HL-60 (cell line): Measurements from ENCODE around the gene RPUSD1.

Experiments used
- CTCF ChIP-seq: IDR thresholded peaks from one replicate; pipeline ENCODE4 v1.5.1; 2011; ENCODE audit warnings: low read length, control low read depth, inconsistent platforms; ENCODE audit not compliant: insufficient read depth
- GABPA ChIP-seq: IDR thresholded peaks from 2 replicates; pipeline ENCODE4 v1.6.1; 2012; ENCODE audit warnings: low read depth
- POLR2AphosphoS5 ChIP-seq: IDR thresholded peaks from 2 replicates; pipeline ENCODE4 v1.6.1; 2012; ENCODE audit warnings: low read depth
- SPI1 ChIP-seq: IDR thresholded peaks from 2 replicates; pipeline ENCODE4 v1.6.1; 2012; ENCODE audit warnings: low read depth, mild to moderate bottlenecking, borderline replicate concordance
- TF ChIP-seq, protein P1 (sequence below): IDR thresholded peaks from 2 replicates; pipeline ENCODE4 v1.6.1; 2012; ENCODE audit warnings: low read depth; ENCODE audit not compliant: insufficient replicate concordance

DNA sequence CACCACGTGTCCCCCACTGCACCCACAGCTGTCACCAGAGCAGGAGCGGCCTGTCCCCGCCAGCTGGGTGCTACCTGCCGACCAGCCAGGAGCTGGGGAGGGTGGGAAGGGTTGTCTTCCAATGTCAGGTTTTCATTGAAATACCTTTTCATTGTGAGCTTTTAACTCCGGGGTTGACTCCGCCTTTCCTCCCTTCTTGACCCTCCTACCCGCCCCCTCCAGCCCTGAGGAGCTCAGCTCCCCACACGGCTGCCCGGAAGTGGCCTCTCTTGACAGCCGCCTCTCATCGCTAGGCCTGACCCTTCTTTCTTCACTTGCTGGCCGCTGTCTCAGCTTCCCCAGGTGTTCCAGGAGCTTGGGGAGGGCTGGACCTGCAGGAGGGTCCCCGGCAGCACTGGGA lies 33.6 kb upstream of the RPUSD1 start:
- TF ChIP-seq CTCF: no peak
- TF ChIP-seq, protein P1, sequence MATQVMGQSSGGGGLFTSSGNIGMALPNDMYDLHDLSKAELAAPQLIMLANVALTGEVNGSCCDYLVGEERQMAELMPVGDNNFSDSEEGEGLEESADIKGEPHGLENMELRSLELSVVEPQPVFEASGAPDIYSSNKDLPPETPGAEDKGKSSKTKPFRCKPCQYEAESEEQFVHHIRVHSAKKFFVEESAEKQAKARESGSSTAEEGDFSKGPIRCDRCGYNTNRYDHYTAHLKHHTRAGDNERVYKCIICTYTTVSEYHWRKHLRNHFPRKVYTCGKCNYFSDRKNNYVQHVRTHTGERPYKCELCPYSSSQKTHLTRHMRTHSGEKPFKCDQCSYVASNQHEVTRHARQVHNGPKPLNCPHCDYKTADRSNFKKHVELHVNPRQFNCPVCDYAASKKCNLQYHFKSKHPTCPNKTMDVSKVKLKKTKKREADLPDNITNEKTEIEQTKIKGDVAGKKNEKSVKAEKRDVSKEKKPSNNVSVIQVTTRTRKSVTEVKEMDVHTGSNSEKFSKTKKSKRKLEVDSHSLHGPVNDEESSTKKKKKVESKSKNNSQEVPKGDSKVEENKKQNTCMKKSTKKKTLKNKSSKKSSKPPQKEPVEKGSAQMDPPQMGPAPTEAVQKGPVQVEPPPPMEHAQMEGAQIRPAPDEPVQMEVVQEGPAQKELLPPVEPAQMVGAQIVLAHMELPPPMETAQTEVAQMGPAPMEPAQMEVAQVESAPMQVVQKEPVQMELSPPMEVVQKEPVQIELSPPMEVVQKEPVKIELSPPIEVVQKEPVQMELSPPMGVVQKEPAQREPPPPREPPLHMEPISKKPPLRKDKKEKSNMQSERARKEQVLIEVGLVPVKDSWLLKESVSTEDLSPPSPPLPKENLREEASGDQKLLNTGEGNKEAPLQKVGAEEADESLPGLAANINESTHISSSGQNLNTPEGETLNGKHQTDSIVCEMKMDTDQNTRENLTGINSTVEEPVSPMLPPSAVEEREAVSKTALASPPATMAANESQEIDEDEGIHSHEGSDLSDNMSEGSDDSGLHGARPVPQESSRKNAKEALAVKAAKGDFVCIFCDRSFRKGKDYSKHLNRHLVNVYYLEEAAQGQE: no peak
- no peak for TF ChIP-seq POLR2AphosphoS5
- no peak for TF ChIP-seq SPI1
- no peak for TF ChIP-seq GABPA
